Measurements from ENCODE around the gene LY6G6D. TPM values are rescaled to one million over a fixed set of nuclear protein-coding genes. Genes with fewer than 3 reads are reported as not detected.

Gene LY6G6D
- total RNA-seq, 1 experiment from 2014 or later = not detected

GRCh38 chr6:31700740-31701401 is 14.3 kb upstream of the LY6G6D start:
- Histone ChIP-seq H2BK15ac (ENCODE audit: low read depth, low read length) (no peak overlapping the region), H2BK20ac (ENCODE audit: low read depth, low read length, poor library complexity, severe bottlenecking) (no peak overlapping the region), H4K8ac (replicated peaks; ENCODE audit: insufficient read length, low read depth, low read length) (no peak overlapping the region), H3K18ac (ENCODE audit: insufficient read length, low read depth, low read length) (no peak overlapping the region), H3K9me3 (ENCODE audit: control insufficient read depth, low read depth, low read length) (no peaks in the 10 kb centered on the region), H3K4me2 (ENCODE audit: insufficient read depth, insufficient read length, low read length) (no peak overlapping the region), H3T11ph (ENCODE audit: low read length) (no peak overlapping the region), H3K4ac (ENCODE audit: low read depth, low read length) (no peak overlapping the region), H4K5ac (ENCODE audit: insufficient read length, low read depth, low read length) (no peak overlapping the region), H3K79me2 (ENCODE audit: insufficient read depth, low read length) (peaks cover 2% of the 10 kb centered on the region; the same call in 1 of the 2 replicates), H3K23ac (ENCODE audit: insufficient read length, low read depth, low read length) (no peak overlapping the region), H2BK5ac (ENCODE audit: insufficient read length, low read length) (no peak overlapping the region), H2AK5ac (ENCODE audit: insufficient read length, low read length) (no peak overlapping the region), H3K14ac (ENCODE audit: insufficient read depth, low read length) (no peak overlapping the region), H3K9ac (ENCODE audit: extremely low read depth, insufficient read length, low read length) (no peak overlapping the region), H4K20me1 (ENCODE audit: control insufficient read depth, insufficient read depth, insufficient read length) (no peaks in the 10 kb centered on the region), H2BK120ac (ENCODE audit: low read depth, low read length, poor library complexity, severe bottlenecking) (no peak overlapping the region), H3K4me1 (ENCODE audit: insufficient read depth, low read length) (peaks cover 4% of the 10 kb centered on the region; the same call in 1 of the 2 replicates), H2AFZ (ENCODE audit: low read length) (no peak overlapping the region), H3K27me3 (ENCODE audit: insufficient read depth, low read length) (no peaks in the 10 kb centered on the region), H2BK12ac (ENCODE audit: insufficient read length, low read depth, low read length) (no peak overlapping the region), H3K56ac (ENCODE audit: insufficient read length, low read depth, low read length) (no peak overlapping the region), H3K79me1 (ENCODE audit: insufficient read depth, low read depth, low read length, poor library complexity, severe bottlenecking) (peaks cover 6% of the 10 kb centered on the region), H3K27ac (ENCODE audit: insufficient read length, low read depth, low read length) (no peak overlapping the region), H4K91ac (ENCODE audit: insufficient read length, low read depth, low read length) (no peak overlapping the region), H3K23me2 (ENCODE audit: insufficient read length, low read depth, low read length, poor library complexity, severe bottlenecking) (peaks cover 6% of the 10 kb centered on the region)
- no peak for TF ChIP-seq CTCF (conservative IDR thresholded peaks at IDR 0.05)
- DNase-seq = no peak
- Mint-ChIP-seq H3K36me3 (ENCODE audit: insufficient read depth in 1 of 3, low read depth in 3 of 3) (peaks cover 4 to 35% (median 12%) of the 10 kb centered on the region in 3 experiments; a peak in 5 of 7 replicates), H3K9me3 (no peaks in the 10 kb centered on the region; a peak in 1 of 5 replicates), H3K4me3 (peak overlapping the region; percentile 6 to 66; a peak in 2 of 5 replicates), H3K27ac (peak overlapping the region in 1 of 3 experiments; percentile 24; a peak in 1 of 7 replicates), H3K4me1 (peaks cover 11% of the 10 kb centered on the region in 2 experiments), H3K27me3 (ENCODE audit: low read depth) (no peaks in the 10 kb centered on the region; the same call in 1 of the 2 replicates)
- WGBS (ENCODE audit: extremely low coverage, insufficient read length, low lambda C conversion rate) = no CpG with 5 or more reads among the region's 5 CpGs
